ENCODE measurements around the gene ZNF75A. TPM values are rescaled to one million over a fixed set of nuclear protein-coding genes. Genes with fewer than 3 reads are reported as not detected.

Gene ZNF75A
- 11.6 and 12.5 TPM in 2 replicates for total RNA-seq

GRCh38 chr16:3305109-3306068, at the start of gene ZNF75A, which contains the start of gene TIGD7:
ZNF75A (plus strand) TSS chr16:3305497; CDS start chr16:3308429, 2,932 bp downstream.
TIGD7 (minus strand) TSS chr16:3305430; CDS start chr16:3300614, 4,816 bp downstream.

DNA sequence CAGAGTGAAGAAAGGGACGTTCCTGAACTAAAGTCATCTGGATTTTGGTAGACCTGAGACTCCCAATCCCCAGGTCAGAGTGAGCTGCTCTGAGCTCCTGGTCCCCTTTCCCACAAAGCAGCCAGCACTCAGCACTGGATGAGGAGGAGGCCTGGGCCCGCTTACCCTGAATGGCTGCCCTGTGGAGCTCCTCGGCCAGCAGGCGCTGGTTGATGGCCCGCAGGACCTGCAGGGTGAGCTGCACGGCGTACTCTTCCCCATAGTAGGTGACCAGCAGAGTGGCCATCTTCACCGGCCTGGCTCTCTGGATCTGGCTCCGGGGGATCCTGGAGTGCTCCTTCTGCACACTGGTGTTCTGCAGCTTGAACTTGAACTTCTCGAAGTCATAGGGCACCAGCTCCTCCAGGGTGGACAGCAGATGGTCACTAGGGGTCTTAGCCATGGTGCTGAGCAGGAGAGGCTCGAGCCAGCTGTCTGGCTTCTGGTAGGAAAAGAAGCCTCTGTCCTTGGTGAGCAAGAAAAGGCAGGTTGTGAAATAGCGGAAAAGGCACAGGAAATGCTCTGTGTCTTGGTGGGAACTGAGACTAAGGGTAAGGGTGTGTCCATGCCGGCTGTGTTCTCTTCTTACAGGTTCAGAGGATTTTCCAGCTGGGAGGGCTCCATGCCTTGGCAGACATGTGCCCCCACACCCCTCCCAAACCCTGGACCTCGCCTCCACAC, 49.0 kb upstream of the ZNF75A start, which contains the start of gene MEFV:
Gene MEFV, minus strand, starts transcription at position 488 of the 720 bp plus-strand sequence. Its CDS starts 46 bp downstream, at position 442.

GRCh38 chr16:3282730-3283542, 22.4 kb upstream of the ZNF75A start, which contains the start of gene ZNF263:
ZNF263 (plus strand) TSS chr16:3283491; CDS start chr16:3283819, 328 bp downstream.

GRCh38 chr16:3355589-3355988, 50.3 kb downstream of the ZNF75A start, which contains the start of gene OR2C1:
OR2C1 (plus strand) TSS chr16:3355889; CDS start chr16:3355941, 52 bp downstream.

Other genes starting within 250 kb of the ZNF75A start
- 24.1 and 25.2 TPM in 2 replicates for gene IL32, start 239.9 kb upstream of the ZNF75A start, total RNA-seq
- not detected in 2 replicates for gene ZSCAN10, start 206.2 kb upstream of the ZNF75A start, total RNA-seq
- gene ZNF205, start 192.9 kb upstream of the ZNF75A start, total RNA-seq: 13.8 and 14.6 TPM in 2 replicates
- 4.2 TPM in 2 replicates for gene ZNF213, start 170.5 kb upstream of the ZNF75A start, total RNA-seq
- gene OR1F1, start 117.3 kb upstream of the ZNF75A start, total RNA-seq: not detected in 2 replicates
- gene ZNF200, start 70.3 kb upstream of the ZNF75A start, total RNA-seq: 3.4 and 4.0 TPM in 2 replicates
- not detected in 2 replicates for gene MEFV, start 48.9 kb upstream of the ZNF75A start, total RNA-seq
- 18.3 and 19.7 TPM in 2 replicates for gene ZNF263, start 22.0 kb upstream of the ZNF75A start, total RNA-seq
- 2.5 and 2.7 TPM in 2 replicates for gene TIGD7, start 67 bp upstream of the ZNF75A start, total RNA-seq
- gene OR2C1, start 50.4 kb downstream of the ZNF75A start, total RNA-seq: not detected in 2 replicates
- 8.1 and 8.9 TPM in 2 replicates for gene ZSCAN32, start 95.5 kb downstream of the ZNF75A start, total RNA-seq
- gene ZNF174, start 95.7 kb downstream of the ZNF75A start, total RNA-seq: 7.6 and 8.9 TPM in 2 replicates
- gene ZNF597, start 138.0 kb downstream of the ZNF75A start, total RNA-seq: 0.67 and 0.74 TPM in 2 replicates
- 15.0 and 16.3 TPM in 2 replicates for gene NAA60, start 138.2 kb downstream of the ZNF75A start, total RNA-seq
- gene C16orf90, start 190.0 kb downstream of the ZNF75A start, total RNA-seq: not detected in 2 replicates
- 12.3 and 12.8 TPM in 2 replicates for gene CLUAP1, start 195.5 kb downstream of the ZNF75A start, total RNA-seq

Data from bronchus fibroblast of lung (primary cell).